Brain microvascular endothelial cell (primary cell): ENCODE data around the gene DGCR6L.

Experiments used
- DNase-seq: peaks from one replicate; pipeline ENCODE4 v3.0.0-alpha.2; 2020
- H3K27ac ChIP-seq: fragments of 250-450 bp; sonication (Bioruptor Pico); 2 replicates; pipeline ENCODE4 v1.5.1; 2020; ENCODE audit warnings: mild to moderate bottlenecking, moderate library complexity
- H3K27me3 ChIP-seq: fragments of 250-450 bp; sonication (Bioruptor Pico); replicated peaks from 2 replicates; pipeline ENCODE4 v1.5.1; 2020; ENCODE audit warnings: mild to moderate bottlenecking
- H3K36me3 ChIP-seq: fragments of 250-450 bp; sonication (Bioruptor Pico); replicated peaks from 2 replicates; pipeline ENCODE4 v1.5.1; 2020; ENCODE audit warnings: mild to moderate bottlenecking
- H3K4me3 ChIP-seq: 2 replicates; pipeline ENCODE4 v1.5.1; 2011; ENCODE audit warnings: low read depth, mild to moderate bottlenecking, control low read depth, low read length, moderate library complexity
- CTCF ChIP-seq: IDR thresholded peaks from 2 replicates; pipeline ENCODE4 v1.5.1; 2011; ENCODE audit warnings: low read depth, mild to moderate bottlenecking, moderate library complexity, low read length, control low read depth, inconsistent platforms; ENCODE audit errors: missing control alignments
- in situ Hi-C: cut with HindIII; loops from 2 replicates; pipeline ENCODE4 v1.10.0; 2017; ENCODE audit warnings: low sequenced_read_pairs, low pct_ligation_motif_present

DGCR6L gene

GRCh38 chr22:20295262-20296064, 24.4 kb downstream of the DGCR6L start:
- H3K27ac ChIP-seq: no peak overlapping the region
- TF ChIP-seq CTCF: peak; percentile 16
- H3K4me3 ChIP-seq: no peak overlapping the region
- no peaks in the 10 kb centered on the region for H3K36me3 ChIP-seq
- no peak for DNase-seq
- in situ Hi-C loops: no loop called here
- peaks cover 56% of the 10 kb centered on the region for H3K27me3 ChIP-seq

GRCh38 chr22:20292673-20293232, 27.1 kb downstream of the DGCR6L start:
- H3K36me3 ChIP-seq: no peaks in the 10 kb centered on the region
- no peak overlapping the region for H3K27ac ChIP-seq
- peaks cover 43% of the 10 kb centered on the region for H3K27me3 ChIP-seq
- no peak for TF ChIP-seq CTCF
- in situ Hi-C loops: no loop called here
- no peak for DNase-seq
- no peak overlapping the region for H3K4me3 ChIP-seq

GRCh38 chr22:20292108-20292507, 27.8 kb downstream of the DGCR6L start:
- in situ Hi-C loops: no loop called here
- no peak for TF ChIP-seq CTCF
- no peak overlapping the region for H3K27ac ChIP-seq
- DNase-seq: no peak
- H3K36me3 ChIP-seq: no peaks in the 10 kb centered on the region
- peaks cover 37% of the 10 kb centered on the region for H3K27me3 ChIP-seq
- H3K4me3 ChIP-seq: no peak overlapping the region

- Histone ChIP-seq H3K36me3 (no peaks in the 10 kb centered on the region), H3K27ac (no peak overlapping the region), H3K4me3 (no peak overlapping the region), H3K27me3 (peaks cover 33% of the 10 kb centered on the region)
- in situ Hi-C loops: no loop called here
- no peak for TF ChIP-seq CTCF
- no peak for DNase-seq
Observed at GRCh38 chr22:20291604-20292063, 28.2 kb downstream of the DGCR6L start.

GRCh38 chr22:20291249-20291586, 28.6 kb downstream of the DGCR6L start:
- in situ Hi-C loops: no loop called here

More at GRCh38 chr22:20291249-20291586, 28.6 kb downstream of the DGCR6L start:
- no peak for TF ChIP-seq CTCF
- Histone ChIP-seq H3K27ac (no peak overlapping the region), H3K27me3 (peaks cover 33% of the 10 kb centered on the region), H3K36me3 (no peaks in the 10 kb centered on the region), H3K4me3 (no peak overlapping the region)
- DNase-seq: no peak
